ENCODE results near the gene PDLIM5.

DNA sequence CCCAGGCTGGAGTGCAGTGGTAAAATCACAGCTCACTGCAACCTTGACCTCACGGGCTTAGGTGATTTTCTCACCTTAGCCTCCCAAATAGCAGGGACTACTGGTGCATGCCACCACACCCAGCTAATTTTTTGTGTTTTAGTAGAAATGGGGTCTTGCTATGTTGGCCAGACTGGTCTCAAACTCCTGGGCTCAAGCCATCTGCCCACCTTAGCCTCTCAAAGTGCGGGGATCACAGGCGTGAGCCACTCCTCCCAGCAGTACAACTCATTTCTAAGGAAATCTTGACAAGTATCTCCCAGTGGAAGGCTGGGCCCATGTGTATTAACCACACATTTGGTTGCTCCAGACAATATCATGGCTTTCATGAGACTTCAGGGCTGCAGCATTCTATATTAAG, 20.4 kb upstream of the PDLIM5 start:
- TF ChIP-seq SIN3A (IDR thresholded peaks at IDR 0.05; ENCODE audit: borderline replicate concordance, insufficient read depth, low read length), result no peak
- TF ChIP-seq POLR2AphosphoS5 (IDR thresholded peaks at IDR 0.05; ENCODE audit: low read depth, low read length), result no peak
